CD4-positive, alpha-beta memory T cell (primary cell): ENCODE measurements around the gene SLC49A3. TPM values are rescaled to one million over a fixed set of nuclear protein-coding genes. Genes with fewer than 3 reads are reported as not detected.
A peak's percentile ranks its signal among the peaks of the same experiment; 100 is the strongest.
"Not testable (repeated sequence)": the region's sequence is repeated elsewhere in the genome, so short reads cannot be mapped to it uniquely, and the experiment has no call there.

Experiments used
- CTCF ChIA-PET: fragments of 350-600 bp; sonication (Branson Sonifier 250); formaldehyde crosslinking; loops from one replicate; lab custom pipeline; 2021; ENCODE audit warnings: inconsistent platforms; ENCODE audit not compliant: partially characterized antibody; lab: Charles Lee
- POLR2A ChIA-PET: fragments of 350-600 bp; sonication (Branson Sonifier 250); formaldehyde crosslinking; loops from one replicate; lab custom pipeline; 2021; ENCODE audit not compliant: partially characterized antibody; lab: Charles Lee
- DNase-seq, 5 donors: peaks; one replicate each; pipeline versions ENCODE4 v3.0.0 to v3.0.0-alpha.2; 2020 to 2022; ENCODE audit warnings: mixed read lengths in 1 of 5
- H3K27ac ChIP-seq: one replicate; pipeline ENCODE4 v1.7.0; 2013; ENCODE audit warnings: low read depth, low read length
- H3K27me3 ChIP-seq: 2 replicates; pipeline ENCODE4 v1.7.0; 2013; ENCODE audit warnings: mild to moderate bottlenecking, low read length, moderate library complexity; ENCODE audit not compliant: insufficient read depth
- H3K36me3 ChIP-seq: 2 replicates; pipeline ENCODE4 v1.7.0; 2013; ENCODE audit warnings: mild to moderate bottlenecking, low read length, moderate library complexity; ENCODE audit not compliant: insufficient read depth
- H3K4me1 ChIP-seq: 2 replicates; pipeline ENCODE4 v1.7.0; 2013; ENCODE audit warnings: mild to moderate bottlenecking, low read length, moderate library complexity; ENCODE audit not compliant: insufficient read depth
- H3K4me3 ChIP-seq, 2 donors: one replicate each; pipeline ENCODE4 v1.7.0; 2013; ENCODE audit warnings: low read length in 2 of 2, mild to moderate bottlenecking in 1 of 2
- H3K9me3 ChIP-seq, 2 donors: one replicate each; pipeline ENCODE4 v1.7.0; 2013; ENCODE audit warnings: low read length in 2 of 2, control low read depth in 1 of 2; ENCODE audit not compliant: control insufficient read depth in 1 of 2
- H3K27ac Mint-ChIP-seq, 7 donors: one replicate each; pipeline ENCODE4 v1.8.0; 2020 to 2021; ENCODE audit warnings: mixed read lengths in 7 of 7, mild to moderate bottlenecking in 6 of 7, inconsistent platforms in 3 of 7, moderate library complexity in 3 of 7
- H3K27me3 Mint-ChIP-seq, 2 donors: one replicate each; pipeline ENCODE4 v1.8.0; 2020 to 2021; ENCODE audit warnings: mixed read lengths in 2 of 2
- H3K36me3 Mint-ChIP-seq, 2 donors: one replicate each; pipeline ENCODE4 v1.8.0; 2020 to 2021; ENCODE audit warnings: mixed read lengths in 2 of 2, inconsistent platforms in 1 of 2, mild to moderate bottlenecking in 1 of 2
- H3K4me1 Mint-ChIP-seq, 4 donors: one replicate each; pipeline ENCODE4 v1.8.0; 2020 to 2021; ENCODE audit warnings: mixed read lengths in 4 of 4, mild to moderate bottlenecking in 1 of 4
- H3K4me3 Mint-ChIP-seq, 8 donors: one replicate each; pipeline ENCODE4 v1.8.0; 2020 to 2021; ENCODE audit warnings: mixed read lengths in 8 of 8, mild to moderate bottlenecking in 7 of 8, moderate library complexity in 6 of 8, inconsistent platforms in 3 of 8
- H3K9me3 Mint-ChIP-seq, 8 donors: one replicate each; pipeline ENCODE4 v1.8.0; 2020 to 2021; ENCODE audit warnings: mixed read lengths in 8 of 8, mild to moderate bottlenecking in 5 of 8, inconsistent platforms in 3 of 8, moderate library complexity in 1 of 8
- intact Hi-C: fragments of 100-400 bp; cut with micrococcal nuclease; formaldehyde crosslinking; loops from one replicate; pipeline ENCODE4 v1.15.1; 2023
- polyA plus RNA-seq, 2 donors: library from polyadenylated mRNA; unstranded; fragments of 300-500 nt; fragmentation: Illumina TruSeq; gene quantifications; one replicate each; pipeline ENCODE4 v1.2.3, GENCODE V29; 2021
- total RNA-seq, 2 experiments: library from RNA; stranded (reverse); gene quantifications; one replicate each; pipeline ENCODE4 v1.2.3, GENCODE V29; 2021

The SLC49A3 gene
- total RNA-seq = 1 to 10 TPM; 1.0 to 1.7 TPM
- polyA plus RNA-seq = not detected

- no peaks in the 10 kb centered on the region for H3K36me3 Mint-ChIP-seq
- DNase-seq = no peak
- H3K27me3 Mint-ChIP-seq = peaks cover 0 to 15% of the 10 kb centered on the region in 2 donors
- ChIA-PET POLR2A (no interaction called here), CTCF (no interaction called here)
- Histone ChIP-seq H3K27ac (no peak within 1 kb of the TSS), H3K4me3 (no peak within 1 kb of the TSS), H3K27me3 (no peaks in the 10 kb centered on the region), H3K4me1 (peaks cover 6% of the 10 kb centered on the region), H3K9me3 (no peaks in the 10 kb centered on the region), H3K36me3 (no peaks in the 10 kb centered on the region)
- peaks cover 0 to 2% (median 0%) of the 10 kb centered on the region in 8 donors for H3K9me3 Mint-ChIP-seq
- peak within 1 kb of the TSS in 1 of 7 donors; percentile 43 for H3K27ac Mint-ChIP-seq
- H3K4me1 Mint-ChIP-seq = peaks cover 0 to 6% (median 4%) of the 10 kb centered on the region in 4 donors
- intact Hi-C loops = no loop called here
- H3K4me3 Mint-ChIP-seq = peak within 1 kb of the TSS in 1 of 8 donors; percentile 20
Measured at GRCh38 chr4:688854-689681, at the start of gene SLC49A3. Gene SLC49A3, minus strand, starts transcription at chr4:689151. Its CDS starts 24 bp downstream, at chr4:689127.

DNA sequence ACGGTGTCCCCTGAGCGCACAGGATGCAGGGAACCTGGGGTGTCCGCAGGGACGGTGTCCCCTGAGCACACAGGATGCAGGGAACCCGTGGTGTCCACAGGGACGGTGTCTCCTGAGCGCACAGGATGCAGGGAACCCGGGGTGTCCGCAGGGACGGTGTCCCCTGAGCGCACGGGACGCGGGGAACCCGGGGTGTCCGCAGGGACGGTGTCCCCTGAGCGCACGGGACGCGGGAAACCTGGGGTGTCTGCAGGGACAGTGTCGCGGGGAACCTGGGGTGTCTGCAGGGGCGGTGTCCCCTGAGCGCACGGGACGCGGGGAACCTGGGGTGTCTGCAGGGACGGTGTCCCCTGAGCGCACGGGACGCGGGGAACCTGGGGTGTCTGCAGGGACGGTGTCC is 47.6 kb upstream of the SLC49A3 start:
- DNase-seq, H3K27me3 Mint-ChIP-seq, H3K4me3 ChIP-seq, H3K9me3 Mint-ChIP-seq, H3K9me3 ChIP-seq, intact Hi-C loops, H3K27ac Mint-ChIP-seq, H3K27ac ChIP-seq, H3K4me1 Mint-ChIP-seq, H3K4me3 Mint-ChIP-seq, H3K27me3 ChIP-seq, H3K4me1 ChIP-seq, POLR2A ChIA-PET: not testable (repeated sequence)
- CTCF ChIA-PET = interaction anchor here (1.4 kb wide), 1 partner anchor 16 kb away, joined by 3 read pairs; no protein-coding TSS in a partner anchor
- peaks cover 34% of the 10 kb centered on the region for H3K36me3 ChIP-seq
- H3K36me3 Mint-ChIP-seq = peaks cover 29 to 49% of the 10 kb centered on the region in 2 donors

- POLR2A ChIA-PET = no interaction called here
- H3K36me3 ChIP-seq = peaks cover 34% of the 10 kb centered on the region
Measured at GRCh38 chr4:735583-735982, 46.6 kb upstream of the SLC49A3 start.

DNA sequence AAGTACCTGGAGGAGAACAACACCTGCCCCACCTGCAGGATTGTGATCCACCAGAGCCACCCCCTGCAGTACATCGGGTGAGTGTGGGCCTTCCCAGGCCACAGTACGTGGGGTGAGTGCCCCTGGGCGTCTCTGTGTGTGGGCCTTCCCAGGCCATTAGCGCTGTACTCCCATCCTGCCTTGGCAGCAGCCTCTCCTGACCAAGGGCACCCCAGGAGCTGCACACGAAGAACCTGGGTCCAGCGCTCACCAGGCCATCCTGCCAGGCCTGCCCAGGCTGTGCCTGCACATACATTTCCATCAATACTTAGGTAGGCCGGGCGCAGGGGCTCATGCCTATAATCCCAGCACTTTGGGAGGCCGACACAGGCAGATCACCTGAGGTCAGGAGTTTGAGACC is 46.0 kb upstream of the SLC49A3 start:
- Histone ChIP-seq H3K9me3 (no peaks in the 10 kb centered on the region), H3K36me3 (peaks cover 34% of the 10 kb centered on the region), H3K27ac (no peak overlapping the region), H3K4me1 (no peaks in the 10 kb centered on the region), H3K27me3 (no peaks in the 10 kb centered on the region), H3K4me3 (no peak overlapping the region)
- Mint-ChIP-seq H3K4me3 (no peak overlapping the region), H3K36me3 (peaks cover 32 to 48% of the 10 kb centered on the region in 2 donors), H3K27ac (peak overlapping the region in 1 of 7 donors; percentile 84), H3K9me3 (peaks cover 0 to 2% (median 0%) of the 10 kb centered on the region in 8 donors), H3K27me3 (no peaks in the 10 kb centered on the region), H3K4me1 (peaks cover 0 to 2% (median under 1%) of the 10 kb centered on the region in 4 donors)
- POLR2A ChIA-PET = no interaction called here
- CTCF ChIA-PET = no interaction called here
- intact Hi-C loops = no loop called here
- DNase-seq = no peak

More at GRCh38 chr4:735583-735982, 46.6 kb upstream of the SLC49A3 start:
- no peak overlapping the region for H3K4me3 Mint-ChIP-seq
- no peak for DNase-seq
- peaks cover 0 to 2% (median under 1%) of the 10 kb centered on the region in 4 donors for H3K4me1 Mint-ChIP-seq
- Histone ChIP-seq H3K9me3 (no peaks in the 10 kb centered on the region), H3K4me1 (no peaks in the 10 kb centered on the region), H3K27ac (no peak overlapping the region), H3K27me3 (no peaks in the 10 kb centered on the region), H3K4me3 (no peak overlapping the region)
- H3K27ac Mint-ChIP-seq = no peak overlapping the region
- CTCF ChIA-PET = no interaction called here
- intact Hi-C loops = no loop called here
- H3K9me3 Mint-ChIP-seq = peaks cover 0 to 2% (median 0%) of the 10 kb centered on the region in 8 donors
- H3K36me3 Mint-ChIP-seq = peaks cover 32 to 51% of the 10 kb centered on the region in 2 donors
- H3K27me3 Mint-ChIP-seq = no peaks in the 10 kb centered on the region

DNA sequence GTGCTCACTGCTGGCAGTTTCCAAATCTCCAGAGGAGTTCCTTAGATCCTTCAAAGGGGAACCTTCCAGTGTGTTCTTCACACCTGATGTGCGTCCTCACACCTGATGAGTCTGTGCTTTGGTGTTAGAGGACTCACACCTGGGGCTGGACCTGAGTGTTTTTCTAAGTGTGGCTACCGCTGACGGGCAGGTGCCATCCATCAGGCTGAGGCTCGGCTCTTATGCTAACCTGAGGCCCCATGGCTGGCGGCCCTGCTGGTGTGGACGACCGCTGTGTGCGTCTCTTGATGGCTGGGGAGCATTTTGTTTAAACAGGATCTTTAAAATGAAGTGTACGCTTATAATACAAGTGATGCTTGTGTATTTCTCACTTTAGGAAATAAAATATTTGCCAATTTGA is 45.1 kb upstream of the SLC49A3 start:
- Mint-ChIP-seq H3K36me3 (peaks cover 35 to 48% of the 10 kb centered on the region in 2 donors), H3K9me3 (peaks cover 0 to 2% (median 0%) of the 10 kb centered on the region in 8 donors), H3K27me3 (no peaks in the 10 kb centered on the region), H3K4me3 (no peak overlapping the region), H3K4me1 (peaks cover 0 to 4% (median under 1%) of the 10 kb centered on the region in 4 donors), H3K27ac (no peak overlapping the region)
- CTCF ChIA-PET = no interaction called here
- Histone ChIP-seq H3K9me3 (no peaks in the 10 kb centered on the region), H3K27ac (no peak overlapping the region), H3K4me3 (no peak overlapping the region), H3K27me3 (no peaks in the 10 kb centered on the region), H3K36me3 (peaks cover 34% of the 10 kb centered on the region), H3K4me1 (no peaks in the 10 kb centered on the region)
- POLR2A ChIA-PET = no interaction called here
- intact Hi-C loops = no loop called here
- DNase-seq = no peak

DNA sequence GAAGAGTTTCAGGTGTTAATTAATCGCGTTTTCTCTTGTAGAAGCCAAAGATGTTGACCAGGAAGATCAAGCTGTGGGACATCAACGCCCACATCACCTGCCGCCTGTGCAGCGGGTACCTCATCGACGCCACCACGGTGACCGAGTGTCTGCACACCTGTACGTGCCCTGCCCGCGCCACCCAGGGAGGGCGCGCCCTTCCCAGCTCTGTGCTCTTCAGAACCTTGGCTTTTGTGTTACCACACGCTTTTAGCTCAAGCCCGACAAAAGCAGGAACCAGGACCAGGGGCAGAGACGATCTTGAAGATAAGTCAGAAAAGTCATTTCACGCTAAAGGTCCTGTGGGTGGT is 44.7 kb upstream of the SLC49A3 start:
- intact Hi-C loops = no loop called here
- ChIA-PET CTCF (interaction anchor here (1.2 kb wide), 1 partner anchor 9 kb away, joined by 3 read pairs; no protein-coding TSS in a partner anchor), POLR2A (no interaction called here)
- Histone ChIP-seq H3K9me3 (no peaks in the 10 kb centered on the region), H3K27ac (no peak overlapping the region), H3K4me1 (no peaks in the 10 kb centered on the region), H3K36me3 (peaks cover 34% of the 10 kb centered on the region), H3K4me3 (no peak overlapping the region), H3K27me3 (no peaks in the 10 kb centered on the region)
- H3K4me3 Mint-ChIP-seq = no peak overlapping the region
- H3K36me3 Mint-ChIP-seq = peaks cover 35 to 46% of the 10 kb centered on the region in 2 donors
- H3K27me3 Mint-ChIP-seq = no peaks in the 10 kb centered on the region
- peaks cover 0 to 2% (median 0%) of the 10 kb centered on the region in 8 donors for H3K9me3 Mint-ChIP-seq
- H3K4me1 Mint-ChIP-seq = peaks cover 0 to 4% (median 0%) of the 10 kb centered on the region in 4 donors
- no peak for DNase-seq
- H3K27ac Mint-ChIP-seq = peak overlapping the region in 1 of 7 donors; percentile 83

DNA sequence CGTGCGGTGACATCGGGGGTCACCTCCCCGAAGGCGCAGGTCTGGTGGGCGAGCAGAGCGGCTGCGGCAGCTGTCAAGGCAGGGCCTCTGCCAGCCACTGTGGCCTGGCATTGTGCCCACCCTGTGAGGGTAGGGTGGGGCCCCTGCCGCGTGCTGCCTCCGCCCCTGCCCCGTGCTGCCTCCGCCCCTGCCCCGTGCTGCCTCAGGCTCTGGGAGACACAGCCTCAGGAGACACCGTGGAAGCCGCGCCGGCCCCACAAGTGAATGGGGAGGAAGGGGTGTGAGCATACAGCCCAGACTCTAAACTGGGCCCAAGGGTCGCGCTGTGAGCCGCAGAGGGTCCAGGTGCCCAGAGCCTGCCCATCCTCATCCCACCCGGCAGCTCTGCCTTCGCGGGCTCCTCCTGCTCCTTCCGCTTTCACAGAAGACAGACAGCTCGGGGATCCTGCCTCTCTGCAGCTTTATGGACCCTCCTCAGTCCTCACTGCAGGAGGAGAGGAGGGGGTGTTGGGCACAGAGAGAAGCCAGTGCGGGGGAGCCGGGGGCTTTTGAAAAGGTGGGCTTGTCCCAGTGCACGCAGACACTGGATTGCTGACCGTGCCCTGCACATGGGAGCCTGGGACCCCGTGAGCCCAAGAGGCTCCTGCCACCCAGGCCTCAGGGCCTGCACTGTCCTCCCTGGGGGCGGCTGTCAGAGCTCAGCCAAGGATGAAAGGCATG is 44.1 kb upstream of the SLC49A3 start:
- POLR2A ChIA-PET = no interaction called here
- DNase-seq = no peak
- Mint-ChIP-seq H3K27ac (peak overlapping the region in 2 of 7 donors; percentile 60 to 83), H3K27me3 (no peaks in the 10 kb centered on the region), H3K4me1 (peaks cover 0 to 4% (median 0%) of the 10 kb centered on the region in 4 donors), H3K9me3 (peaks cover 0 to 2% (median 0%) of the 10 kb centered on the region in 8 donors), H3K4me3 (no peak overlapping the region), H3K36me3 (peaks cover 33 to 45% of the 10 kb centered on the region in 2 donors)
- H3K27ac ChIP-seq = no peak overlapping the region
- no peaks in the 10 kb centered on the region for H3K9me3 ChIP-seq
- no peaks in the 10 kb centered on the region for H3K4me1 ChIP-seq
- no peaks in the 10 kb centered on the region for H3K27me3 ChIP-seq
- H3K36me3 ChIP-seq = peaks cover 33% of the 10 kb centered on the region
- H3K4me3 ChIP-seq = no peak overlapping the region
- CTCF ChIA-PET = interaction anchor here (1.2 kb wide), 1 partner anchor 9 kb away, joined by 3 read pairs; no protein-coding TSS in a partner anchor
- intact Hi-C loops = no loop called here
